ENCODE results near the gene POT1.
"Not testable (repeated sequence)": the region's sequence is repeated elsewhere in the genome, so short reads cannot be mapped to it uniquely, and the experiment has no call there.

DNA sequence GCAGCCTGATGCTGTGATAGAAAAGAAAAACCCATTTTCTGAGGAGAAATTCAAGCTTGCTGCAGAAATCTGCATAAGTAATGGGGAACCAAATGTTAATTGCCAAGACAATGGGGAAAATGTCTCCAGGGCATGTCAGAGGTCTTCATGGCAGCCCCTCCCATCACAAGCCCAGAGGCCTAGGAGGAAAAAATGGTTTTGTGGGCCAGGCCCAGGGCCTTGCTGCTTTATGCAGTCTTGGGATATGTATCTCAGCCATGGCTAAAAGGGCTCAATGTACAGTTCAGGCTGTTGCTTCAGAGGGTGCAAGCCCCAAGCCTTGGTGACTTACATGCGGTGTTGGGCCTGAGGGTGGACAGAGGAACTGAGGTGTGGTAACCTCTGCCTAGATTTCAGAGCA lies 28.3 kb upstream of the POT1 start:
- TF ChIP-seq, protein P1, sequence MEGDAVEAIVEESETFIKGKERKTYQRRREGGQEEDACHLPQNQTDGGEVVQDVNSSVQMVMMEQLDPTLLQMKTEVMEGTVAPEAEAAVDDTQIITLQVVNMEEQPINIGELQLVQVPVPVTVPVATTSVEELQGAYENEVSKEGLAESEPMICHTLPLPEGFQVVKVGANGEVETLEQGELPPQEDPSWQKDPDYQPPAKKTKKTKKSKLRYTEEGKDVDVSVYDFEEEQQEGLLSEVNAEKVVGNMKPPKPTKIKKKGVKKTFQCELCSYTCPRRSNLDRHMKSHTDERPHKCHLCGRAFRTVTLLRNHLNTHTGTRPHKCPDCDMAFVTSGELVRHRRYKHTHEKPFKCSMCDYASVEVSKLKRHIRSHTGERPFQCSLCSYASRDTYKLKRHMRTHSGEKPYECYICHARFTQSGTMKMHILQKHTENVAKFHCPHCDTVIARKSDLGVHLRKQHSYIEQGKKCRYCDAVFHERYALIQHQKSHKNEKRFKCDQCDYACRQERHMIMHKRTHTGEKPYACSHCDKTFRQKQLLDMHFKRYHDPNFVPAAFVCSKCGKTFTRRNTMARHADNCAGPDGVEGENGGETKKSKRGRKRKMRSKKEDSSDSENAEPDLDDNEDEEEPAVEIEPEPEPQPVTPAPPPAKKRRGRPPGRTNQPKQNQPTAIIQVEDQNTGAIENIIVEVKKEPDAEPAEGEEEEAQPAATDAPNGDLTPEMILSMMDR (IDR thresholded peaks at IDR 0.05), result not testable (repeated sequence)
- not testable (repeated sequence) for TF ChIP-seq SIN3A (IDR thresholded peaks at IDR 0.05; ENCODE audit: borderline replicate concordance, insufficient read depth, low read depth, low read length)

Data from Panc1 (cell line).